Fibroblast of pulmonary artery (primary cell): ENCODE data around the gene CDH16.

ENCODE experiments used
- DNase-seq: peaks from one replicate; pipeline ENCODE4 v3.0.0-alpha.2; 2010; ENCODE audit warnings: low read depth
- H3K4me3 ChIP-seq: replicated peaks from 2 replicates; pipeline ENCODE4 v1.5.1; 2011; ENCODE audit warnings: low read depth, mild to moderate bottlenecking, control low read depth, low read length, moderate library complexity
- TF ChIP-seq, protein P1 (sequence below): IDR thresholded peaks from 2 replicates; pipeline ENCODE4 v1.5.1; 2011; ENCODE audit warnings: mild to moderate bottlenecking, control low read depth, low read length, inconsistent platforms; ENCODE audit errors: missing control alignments

CDH16 gene

DNA sequence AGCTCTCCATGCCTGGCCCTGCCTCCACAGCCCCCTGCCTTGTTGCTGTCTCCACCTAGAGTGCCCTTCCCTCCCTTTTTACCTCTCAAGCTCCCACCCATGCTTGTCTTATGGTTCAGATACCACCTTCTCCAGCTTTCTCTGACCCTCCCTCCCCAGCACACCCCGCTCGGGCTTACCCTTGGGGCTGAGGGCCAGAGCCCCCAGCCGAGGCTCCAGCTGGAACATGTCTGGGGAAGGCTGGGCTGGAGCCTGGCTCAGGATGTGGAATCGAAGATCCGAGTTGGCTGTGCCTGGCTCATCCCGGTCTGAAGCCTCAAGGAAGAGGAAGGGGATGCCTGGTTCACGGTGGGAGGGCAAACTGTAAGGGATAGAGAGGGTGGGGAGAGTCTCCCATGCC, 3.6 kb downstream of the CDH16 start:
- H3K4me3 ChIP-seq = no peak overlapping the region
- TF ChIP-seq, protein P1, sequence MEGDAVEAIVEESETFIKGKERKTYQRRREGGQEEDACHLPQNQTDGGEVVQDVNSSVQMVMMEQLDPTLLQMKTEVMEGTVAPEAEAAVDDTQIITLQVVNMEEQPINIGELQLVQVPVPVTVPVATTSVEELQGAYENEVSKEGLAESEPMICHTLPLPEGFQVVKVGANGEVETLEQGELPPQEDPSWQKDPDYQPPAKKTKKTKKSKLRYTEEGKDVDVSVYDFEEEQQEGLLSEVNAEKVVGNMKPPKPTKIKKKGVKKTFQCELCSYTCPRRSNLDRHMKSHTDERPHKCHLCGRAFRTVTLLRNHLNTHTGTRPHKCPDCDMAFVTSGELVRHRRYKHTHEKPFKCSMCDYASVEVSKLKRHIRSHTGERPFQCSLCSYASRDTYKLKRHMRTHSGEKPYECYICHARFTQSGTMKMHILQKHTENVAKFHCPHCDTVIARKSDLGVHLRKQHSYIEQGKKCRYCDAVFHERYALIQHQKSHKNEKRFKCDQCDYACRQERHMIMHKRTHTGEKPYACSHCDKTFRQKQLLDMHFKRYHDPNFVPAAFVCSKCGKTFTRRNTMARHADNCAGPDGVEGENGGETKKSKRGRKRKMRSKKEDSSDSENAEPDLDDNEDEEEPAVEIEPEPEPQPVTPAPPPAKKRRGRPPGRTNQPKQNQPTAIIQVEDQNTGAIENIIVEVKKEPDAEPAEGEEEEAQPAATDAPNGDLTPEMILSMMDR = no peak
- no peak for DNase-seq

- no peak for DNase-seq
- H3K4me3 ChIP-seq = no peak overlapping the region
- TF ChIP-seq, protein P1 = no peak
Measured at GRCh38 chr16:66914541-66914940, 4.1 kb downstream of the CDH16 start.

DNA sequence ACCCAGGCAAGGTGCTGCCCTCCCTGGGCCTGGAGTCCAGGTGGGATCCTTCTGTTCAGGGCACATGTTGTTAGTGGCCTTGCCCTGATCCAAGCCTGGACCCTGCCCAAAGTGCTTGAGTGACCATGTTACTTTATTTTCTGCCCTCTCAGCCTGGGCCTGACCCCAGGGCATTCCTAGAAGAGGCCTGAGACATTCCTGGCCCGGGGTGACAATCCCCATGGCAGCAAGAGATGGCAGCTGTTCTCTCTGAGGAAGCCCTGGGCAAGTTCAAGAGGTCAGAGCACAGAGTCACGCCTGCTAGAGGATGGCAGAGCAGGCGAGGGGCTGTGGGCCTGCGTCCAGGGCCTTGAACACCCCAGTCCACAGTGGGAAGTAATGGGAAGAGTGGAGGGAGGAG, 5.0 kb downstream of the CDH16 start:
- DNase-seq = no peak
- H3K4me3 ChIP-seq = no peak overlapping the region
- TF ChIP-seq, protein P1 = no peak

GRCh38 chr16:66913081-66913480, 5.6 kb downstream of the CDH16 start:
- TF ChIP-seq, protein P1 = no peak
- no peak overlapping the region for H3K4me3 ChIP-seq
- DNase-seq = no peak

DNA sequence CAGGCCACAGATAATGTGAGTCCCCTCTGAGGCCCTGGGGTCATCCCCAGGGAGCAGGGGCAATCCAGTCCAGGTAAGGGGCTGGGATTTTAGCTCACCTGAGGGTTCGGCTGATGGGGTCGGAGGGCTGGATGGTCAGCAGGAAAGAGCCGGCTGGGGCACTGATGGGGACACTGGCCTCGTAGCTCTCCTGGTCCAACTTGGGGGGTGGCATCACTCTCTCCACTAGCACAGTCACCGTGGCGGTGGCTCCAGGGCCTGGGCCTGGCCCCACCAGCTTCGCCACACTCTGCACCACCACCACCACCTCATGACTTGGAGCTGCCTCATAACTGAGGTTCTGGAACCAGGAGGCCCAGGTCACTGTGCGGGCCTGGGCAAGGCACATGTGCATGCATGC, 6.9 kb downstream of the CDH16 start:
- TF ChIP-seq, protein P1 = no peak

GRCh38 chr16:66911112-66911511, 7.6 kb downstream of the CDH16 start:
- no peak overlapping the region for H3K4me3 ChIP-seq
- DNase-seq = no peak
- TF ChIP-seq, protein P1 = no peak

More for the DNA sequence above, 6.9 kb downstream of the CDH16 start:
- no peak overlapping the region for H3K4me3 ChIP-seq
- DNase-seq = no peak

GRCh38 chr16:66910175-66910940, 8.3 kb downstream of the CDH16 start:
- DNase-seq = no peak
- H3K4me3 ChIP-seq = no peak overlapping the region
- TF ChIP-seq, protein P1 = no peak
